OCI-LY1 (cell line): ENCODE results near the gene COL1A2.
A peak's percentile ranks its signal among the peaks of the same experiment; 100 is the strongest.

Source experiments
- H2AFZ ChIP-seq: fragments of 200-600 bp; sonication (generic), shearing (Covaris generic); 2 replicates; pipeline ENCODE4 v1.6.0; 2014; ENCODE audit warnings: antibody characterized with exemption, mild to moderate bottlenecking, low read length
- H3F3A ChIP-seq: fragments of 200-600 bp; sonication (generic), shearing (Covaris generic); 2 replicates; pipeline ENCODE4 v1.6.0; 2014; ENCODE audit warnings: mild to moderate bottlenecking, antibody characterized with exemption, low read length, moderate library complexity; ENCODE audit not compliant: insufficient read depth
- H3K27ac ChIP-seq: fragments of 200-600 bp; sonication (generic); 2 replicates; pipeline ENCODE4 v1.5.1; 2014; ENCODE audit warnings: low read length, mixed run types, mild to moderate bottlenecking, low read depth; ENCODE audit not compliant: poor library complexity, severe bottlenecking
- H3K27me3 ChIP-seq: fragments of 200-600 bp; sonication (generic); 2 replicates; pipeline ENCODE4 v1.6.0; 2014; ENCODE audit warnings: antibody characterized with exemption, mild to moderate bottlenecking, low read length, moderate library complexity; ENCODE audit not compliant: insufficient read depth
- H3K36me3 ChIP-seq: fragments of 200-600 bp; sonication (generic); 2 replicates; pipeline ENCODE4 v1.6.1; 2014; ENCODE audit warnings: mild to moderate bottlenecking, antibody characterized with exemption, low read length, moderate library complexity, mixed read lengths; ENCODE audit not compliant: insufficient read depth
- H3K4me1 ChIP-seq: fragments of 200-600 bp; sonication (generic); 2 replicates; pipeline ENCODE4 v1.5.1; 2014; ENCODE audit warnings: mild to moderate bottlenecking, low read length, moderate library complexity; ENCODE audit not compliant: insufficient read depth, severe bottlenecking
- H3K4me2 ChIP-seq: fragments of 200-600 bp; sonication (generic), shearing (Covaris generic); 2 replicates; pipeline ENCODE4 v1.6.1; 2014; ENCODE audit warnings: low read length
- H3K4me3 ChIP-seq: fragments of 200-600 bp; sonication (generic); 2 replicates; pipeline ENCODE4 v1.5.1; 2014; ENCODE audit warnings: low read length, low read depth, mild to moderate bottlenecking, mixed read lengths; ENCODE audit not compliant: poor library complexity, severe bottlenecking
- H3K79me2 ChIP-seq: fragments of 200-600 bp; shearing (Covaris generic); 2 replicates; pipeline ENCODE4 v1.6.1; 2016; ENCODE audit warnings: mixed run types, low read length, mixed read lengths; ENCODE audit not compliant: insufficient read depth
- H3K9ac ChIP-seq: fragments of 200-600 bp; sonication (generic), shearing (Covaris generic); 2 replicates; pipeline ENCODE4 v1.6.1; 2014; ENCODE audit warnings: mild to moderate bottlenecking, low read length, mixed read lengths
- H3K9me2 ChIP-seq: fragments of 200-600 bp; sonication (generic), shearing (Covaris generic); 2 replicates; pipeline ENCODE4 v1.6.1; 2014; ENCODE audit warnings: low read depth, mild to moderate bottlenecking, low read length, mixed read lengths
- H3K9me3 ChIP-seq: fragments of 200-600 bp; shearing (Covaris generic); 2 replicates; pipeline ENCODE4 v1.6.1; 2014; ENCODE audit warnings: low read length, mixed read lengths
- H4K20me1 ChIP-seq: fragments of 200-600 bp; sonication (generic), shearing (Covaris generic); 2 replicates; pipeline ENCODE4 v1.6.0; 2016; ENCODE audit warnings: mild to moderate bottlenecking, low read length; ENCODE audit not compliant: insufficient read depth
- EZH2 ChIP-seq: fragments of 200-600 bp; sonication (generic), shearing (Covaris generic); IDR thresholded peaks from 2 replicates; pipeline ENCODE4 v1.8.0; 2017; ENCODE audit warnings: borderline replicate concordance, mixed run types, mild to moderate bottlenecking, antibody characterized with exemption, low read length, moderate library complexity, mixed read lengths
- TF ChIP-seq, protein P1 (sequence below): fragments of 200-600 bp; sonication (generic), shearing (Covaris generic); IDR thresholded peaks from 2 replicates; pipeline ENCODE4 v1.5.1; 2017; ENCODE audit warnings: mild to moderate bottlenecking, antibody characterized with exemption, low read length, moderate library complexity, mixed read lengths

Gene COL1A2

DNA sequence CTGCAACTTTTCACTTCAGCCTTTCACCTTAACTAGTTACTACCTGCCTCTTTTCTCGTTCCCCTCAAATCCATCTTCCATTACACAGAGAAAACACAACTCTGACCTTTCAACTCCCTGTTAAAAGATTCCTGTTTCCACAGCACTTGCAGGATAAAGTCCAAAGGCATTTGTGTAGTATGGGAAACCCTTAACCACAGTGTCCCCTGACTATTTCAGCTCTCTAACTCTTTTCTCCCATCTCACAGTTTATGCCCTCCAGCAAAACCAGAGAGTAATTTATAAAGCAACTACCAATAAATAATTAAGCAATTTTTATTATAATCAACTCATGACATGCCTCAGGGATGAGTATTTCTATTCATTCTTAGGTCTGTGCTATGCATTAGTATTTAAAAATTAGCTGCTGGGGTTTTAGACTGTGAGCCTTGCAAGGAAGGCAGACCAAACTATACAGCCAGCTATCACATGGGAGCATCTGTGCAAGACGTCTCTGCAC lies 51.0 kb downstream of the COL1A2 start:
- H3K79me2 ChIP-seq = no peaks in the 10 kb centered on the region
- peaks cover 6% of the 10 kb centered on the region for H3K4me1 ChIP-seq
- no peaks in the 10 kb centered on the region for H4K20me1 ChIP-seq
- no peaks in the 10 kb centered on the region for H3K9me2 ChIP-seq
- no peak overlapping the region for H2AFZ ChIP-seq
- no peaks in the 10 kb centered on the region; the same call in 1 of the 2 replicates for H3K27me3 ChIP-seq
- H3K9ac ChIP-seq = no peak overlapping the region
- no peak overlapping the region for H3K4me3 ChIP-seq
- H3K4me2 ChIP-seq = no peak overlapping the region
- H3K9me3 ChIP-seq = no peaks in the 10 kb centered on the region
- H3F3A ChIP-seq = no peaks in the 10 kb centered on the region
- H3K27ac ChIP-seq = no peak overlapping the region
- TF ChIP-seq, protein P1, sequence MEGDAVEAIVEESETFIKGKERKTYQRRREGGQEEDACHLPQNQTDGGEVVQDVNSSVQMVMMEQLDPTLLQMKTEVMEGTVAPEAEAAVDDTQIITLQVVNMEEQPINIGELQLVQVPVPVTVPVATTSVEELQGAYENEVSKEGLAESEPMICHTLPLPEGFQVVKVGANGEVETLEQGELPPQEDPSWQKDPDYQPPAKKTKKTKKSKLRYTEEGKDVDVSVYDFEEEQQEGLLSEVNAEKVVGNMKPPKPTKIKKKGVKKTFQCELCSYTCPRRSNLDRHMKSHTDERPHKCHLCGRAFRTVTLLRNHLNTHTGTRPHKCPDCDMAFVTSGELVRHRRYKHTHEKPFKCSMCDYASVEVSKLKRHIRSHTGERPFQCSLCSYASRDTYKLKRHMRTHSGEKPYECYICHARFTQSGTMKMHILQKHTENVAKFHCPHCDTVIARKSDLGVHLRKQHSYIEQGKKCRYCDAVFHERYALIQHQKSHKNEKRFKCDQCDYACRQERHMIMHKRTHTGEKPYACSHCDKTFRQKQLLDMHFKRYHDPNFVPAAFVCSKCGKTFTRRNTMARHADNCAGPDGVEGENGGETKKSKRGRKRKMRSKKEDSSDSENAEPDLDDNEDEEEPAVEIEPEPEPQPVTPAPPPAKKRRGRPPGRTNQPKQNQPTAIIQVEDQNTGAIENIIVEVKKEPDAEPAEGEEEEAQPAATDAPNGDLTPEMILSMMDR = no peak
- no peak for TF ChIP-seq EZH2
- no peaks in the 10 kb centered on the region for H3K36me3 ChIP-seq

DNA sequence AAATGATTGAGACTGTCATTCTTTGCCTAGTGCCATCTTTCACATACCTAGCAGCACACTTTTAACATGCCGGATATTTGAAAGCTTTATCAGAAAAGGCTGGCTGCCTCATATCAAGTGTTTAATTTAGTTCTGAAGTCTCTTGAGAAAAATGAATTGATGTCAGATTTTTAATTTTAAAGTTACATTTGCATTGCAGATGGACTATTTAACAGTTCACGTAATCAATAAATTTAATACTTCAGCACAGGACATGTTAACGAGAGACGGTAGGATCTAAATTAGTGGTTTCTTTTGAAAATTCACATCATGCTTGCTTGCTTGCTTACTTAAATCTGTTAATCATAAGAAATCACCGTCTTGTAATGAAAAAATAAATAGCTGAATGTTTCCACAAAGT lies 51.6 kb downstream of the COL1A2 start:
- Histone ChIP-seq H4K20me1 (no peaks in the 10 kb centered on the region), H3K4me2 (no peak overlapping the region), H3K9me2 (no peaks in the 10 kb centered on the region), H3K36me3 (no peaks in the 10 kb centered on the region), H3K9ac (no peak overlapping the region), H3K79me2 (no peaks in the 10 kb centered on the region), H3F3A (no peaks in the 10 kb centered on the region), H2AFZ (no peak overlapping the region), H3K27ac (no peak overlapping the region), H3K27me3 (no peaks in the 10 kb centered on the region; the same call in 1 of the 2 replicates), H3K9me3 (no peaks in the 10 kb centered on the region), H3K4me1 (peaks cover 6% of the 10 kb centered on the region), H3K4me3 (no peak overlapping the region)
- TF ChIP-seq, protein P1 = no peak
- TF ChIP-seq EZH2 = no peak

DNA sequence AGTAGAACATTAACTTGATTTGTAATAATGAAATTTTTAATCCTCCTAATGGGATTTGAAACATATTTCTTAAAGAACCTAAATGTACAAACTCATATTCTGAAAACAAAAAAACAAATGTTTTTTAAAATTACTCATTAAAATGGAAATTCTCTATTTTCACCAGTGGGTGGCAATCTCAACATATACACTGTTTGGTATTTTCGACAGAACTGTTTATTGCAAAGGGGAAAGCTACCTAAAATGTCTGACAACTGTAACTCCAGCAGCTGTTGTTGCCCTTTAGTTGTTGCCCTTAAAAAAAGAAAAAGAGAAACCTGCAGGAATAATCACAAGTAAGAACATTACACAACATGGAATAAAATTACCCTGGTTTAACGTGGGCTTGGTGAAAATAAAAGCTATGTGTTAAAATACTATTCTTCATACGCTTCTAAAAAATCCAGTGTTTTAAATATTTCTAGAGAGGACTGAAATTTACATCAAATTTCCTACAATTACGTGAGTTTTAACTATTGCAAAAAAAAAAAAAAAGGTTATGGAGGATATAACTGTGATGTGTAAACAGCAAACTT lies 54.5 kb downstream of the COL1A2 start:
- peaks cover 6% of the 10 kb centered on the region for H3K4me1 ChIP-seq
- no peak overlapping the region for H3K27ac ChIP-seq
- no peaks in the 10 kb centered on the region for H3K9me2 ChIP-seq
- no peak overlapping the region for H3K4me2 ChIP-seq
- TF ChIP-seq, protein P1 = peak; percentile 80
- TF ChIP-seq EZH2 = no peak
- H3K9me3 ChIP-seq = no peaks in the 10 kb centered on the region
- H4K20me1 ChIP-seq = no peaks in the 10 kb centered on the region
- H2AFZ ChIP-seq = peak overlapping the region; percentile 19; the same call in 1 of the 2 replicates
- no peaks in the 10 kb centered on the region for H3F3A ChIP-seq
- no peak overlapping the region for H3K4me3 ChIP-seq
- H3K36me3 ChIP-seq = no peaks in the 10 kb centered on the region
- H3K79me2 ChIP-seq = no peaks in the 10 kb centered on the region
- no peak overlapping the region; the same call in 1 of the 2 replicates for H3K9ac ChIP-seq
- no peaks in the 10 kb centered on the region; the same call in 1 of the 2 replicates for H3K27me3 ChIP-seq
